Measurements from ENCODE around the gene ACIN1.
"Not testable (repeated sequence)": the region's sequence is repeated elsewhere in the genome, so short reads cannot be mapped to it uniquely, and the experiment has no call there.

Gene ACIN1

DNA sequence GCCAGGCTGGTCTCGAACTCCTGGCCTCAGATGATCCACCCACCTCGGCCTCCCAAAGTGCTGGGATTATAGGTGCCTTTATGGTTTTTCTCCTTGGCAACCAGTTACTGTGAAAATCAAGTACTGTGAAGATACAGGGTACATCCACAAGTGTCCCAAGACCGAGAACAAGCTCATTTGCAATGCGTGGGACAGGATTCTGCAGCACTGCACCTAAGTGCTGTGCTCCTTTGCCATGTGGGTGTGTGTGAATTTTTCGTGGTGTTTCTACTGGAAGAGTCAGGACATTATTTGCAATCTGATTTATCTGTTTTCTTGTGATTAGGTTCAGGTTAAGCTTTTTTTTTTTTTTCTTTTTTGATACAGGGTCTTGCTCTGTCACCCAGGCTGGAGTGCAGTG lies 77.8 kb downstream of the ACIN1 start:
- TF ChIP-seq, protein P1, sequence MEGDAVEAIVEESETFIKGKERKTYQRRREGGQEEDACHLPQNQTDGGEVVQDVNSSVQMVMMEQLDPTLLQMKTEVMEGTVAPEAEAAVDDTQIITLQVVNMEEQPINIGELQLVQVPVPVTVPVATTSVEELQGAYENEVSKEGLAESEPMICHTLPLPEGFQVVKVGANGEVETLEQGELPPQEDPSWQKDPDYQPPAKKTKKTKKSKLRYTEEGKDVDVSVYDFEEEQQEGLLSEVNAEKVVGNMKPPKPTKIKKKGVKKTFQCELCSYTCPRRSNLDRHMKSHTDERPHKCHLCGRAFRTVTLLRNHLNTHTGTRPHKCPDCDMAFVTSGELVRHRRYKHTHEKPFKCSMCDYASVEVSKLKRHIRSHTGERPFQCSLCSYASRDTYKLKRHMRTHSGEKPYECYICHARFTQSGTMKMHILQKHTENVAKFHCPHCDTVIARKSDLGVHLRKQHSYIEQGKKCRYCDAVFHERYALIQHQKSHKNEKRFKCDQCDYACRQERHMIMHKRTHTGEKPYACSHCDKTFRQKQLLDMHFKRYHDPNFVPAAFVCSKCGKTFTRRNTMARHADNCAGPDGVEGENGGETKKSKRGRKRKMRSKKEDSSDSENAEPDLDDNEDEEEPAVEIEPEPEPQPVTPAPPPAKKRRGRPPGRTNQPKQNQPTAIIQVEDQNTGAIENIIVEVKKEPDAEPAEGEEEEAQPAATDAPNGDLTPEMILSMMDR (IDR thresholded peaks at IDR 0.05; ENCODE audit: low read depth, low read length, missing control alignments) = no peak
- H3K4me3 ChIP-seq (replicated peaks; ENCODE audit: low read depth, low read length) = no peak overlapping the region
- DNase-seq (ENCODE audit: extremely low read depth, low read depth) = no peak

DNA sequence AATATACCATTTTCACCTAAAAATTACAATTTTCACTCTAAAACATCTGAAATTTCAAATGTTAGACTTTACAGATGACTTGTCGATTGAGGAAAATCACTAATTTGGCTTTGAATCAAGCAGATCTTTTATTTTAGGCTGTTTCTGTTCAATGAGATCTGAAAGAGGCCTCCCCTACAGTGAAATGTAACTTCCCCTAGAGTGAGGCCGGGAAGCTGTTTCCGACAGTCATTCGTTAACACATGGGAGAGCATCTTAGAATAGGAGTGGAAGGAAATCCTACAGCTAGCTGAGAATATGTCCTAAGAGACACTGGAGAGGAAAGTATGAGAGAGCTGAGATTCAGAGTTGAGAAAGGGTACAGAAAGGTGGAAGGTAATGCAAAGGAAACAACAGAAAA lies 79.3 kb downstream of the ACIN1 start:
- DNase-seq (ENCODE audit: extremely low read depth, low read depth) = no peak
- TF ChIP-seq, protein P1 (IDR thresholded peaks at IDR 0.05; ENCODE audit: low read depth, low read length, missing control alignments) = no peak
- H3K4me3 ChIP-seq (replicated peaks; ENCODE audit: low read depth, low read length) = no peak overlapping the region

DNA sequence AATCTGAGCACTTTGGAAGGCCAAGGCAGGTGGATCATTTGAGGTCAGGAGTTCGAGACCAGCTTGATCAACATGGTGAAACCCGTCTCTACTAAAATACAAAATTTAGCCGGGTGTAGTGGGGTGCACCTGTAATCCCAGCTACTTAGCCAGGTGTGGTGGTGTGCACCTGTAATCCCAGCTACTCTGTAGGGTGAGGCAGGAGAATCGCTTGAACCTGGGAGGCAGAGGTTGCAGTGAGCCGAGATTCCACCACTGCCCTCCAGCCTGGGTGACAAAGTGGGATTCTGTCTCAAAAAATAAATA lies 81.2 kb downstream of the ACIN1 start:
- DNase-seq (ENCODE audit: extremely low read depth, low read depth); H3K4me3 ChIP-seq (replicated peaks; ENCODE audit: low read depth, low read length): not testable (repeated sequence)

- no peak overlapping the region for H3K4me3 ChIP-seq (replicated peaks; ENCODE audit: low read depth, low read length)
- TF ChIP-seq, protein P1 (IDR thresholded peaks at IDR 0.05; ENCODE audit: low read depth, low read length, missing control alignments) = no peak
Measured at GRCh38 chr14:23013054-23013748, 81.7 kb downstream of the ACIN1 start.

GRCh38 chr14:23009939-23010726 lies 84.8 kb downstream of the ACIN1 start, which contains the start of gene C14orf93:
C14orf93 (minus strand) TSS chr14:23010143; CDS start chr14:22999023, 11,120 bp downstream.
- DNase-seq (ENCODE audit: extremely low read depth, low read depth) = no peak
- TF ChIP-seq, protein P1 (IDR thresholded peaks at IDR 0.05; ENCODE audit: low read depth, low read length, missing control alignments) = no peak
- peak within 1 kb of the TSS; percentile 41 for H3K4me3 ChIP-seq (replicated peaks; ENCODE audit: low read depth, low read length)

More at GRCh38 chr14:23013054-23013748, 81.7 kb downstream of the ACIN1 start:
- no peak for DNase-seq (ENCODE audit: extremely low read depth, low read depth)

DNA sequence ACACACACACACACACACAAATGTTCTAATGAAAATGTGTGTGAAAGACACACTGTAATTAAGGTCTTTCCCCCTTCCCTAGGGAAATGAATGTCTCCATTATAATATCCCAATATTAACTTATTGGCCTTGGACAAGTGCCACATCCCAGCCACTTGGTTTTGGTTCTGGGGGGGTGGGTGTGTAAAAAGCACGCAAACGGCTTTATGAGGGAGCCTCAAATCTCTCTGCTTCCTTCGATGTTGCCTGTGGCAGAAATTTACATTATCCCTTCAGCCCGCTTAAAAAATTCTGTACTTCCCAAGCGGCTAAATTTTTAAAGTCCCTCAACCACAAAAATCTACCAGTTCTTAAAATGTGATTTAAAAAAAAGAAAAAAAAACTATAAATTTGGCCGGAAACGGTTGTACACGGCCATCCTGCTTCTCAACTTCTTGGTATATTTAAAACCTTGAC lies 85.4 kb downstream of the ACIN1 start:
- peak overlapping the region; percentile 41 for H3K4me3 ChIP-seq (replicated peaks; ENCODE audit: low read depth, low read length)
- TF ChIP-seq, protein P1 (IDR thresholded peaks at IDR 0.05; ENCODE audit: low read depth, low read length, missing control alignments) = no peak
- DNase-seq (ENCODE audit: extremely low read depth, low read depth) = no peak

DNA sequence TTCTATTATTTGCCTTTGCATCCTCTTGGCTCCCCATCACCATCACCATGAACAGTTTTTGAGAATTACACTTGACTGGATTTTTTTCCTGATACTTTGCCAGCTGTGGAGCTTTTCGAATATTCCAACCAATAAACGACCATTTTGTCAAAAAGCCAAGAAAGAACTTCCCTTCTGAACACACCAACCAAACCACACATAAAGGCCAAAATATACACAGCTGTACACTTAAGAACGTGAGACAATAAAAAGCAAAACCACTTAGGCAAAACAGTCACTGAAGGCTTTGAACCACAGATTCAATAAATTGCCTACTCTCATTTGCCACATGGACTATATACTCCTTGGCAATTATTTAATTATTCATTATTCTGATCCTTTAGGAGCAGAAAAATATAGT lies 86.1 kb downstream of the ACIN1 start:
- TF ChIP-seq, protein P1 (IDR thresholded peaks at IDR 0.05; ENCODE audit: low read depth, low read length, missing control alignments) = no peak
- H3K4me3 ChIP-seq (replicated peaks; ENCODE audit: low read depth, low read length) = 0 out of 2 replicates have a peak overlapping the region, but pooled peaks have one; percentile 1
- peak; percentile 38 for DNase-seq (ENCODE audit: extremely low read depth, low read depth)
